Islet of Langerhans (tissue), 1 donor: ENCODE results near the gene AVP.

ENCODE experiments used
- FAIRE-seq: peaks from one replicate; lab custom pipeline; 2011; peaks lifted over from hg19 to GRCh38; lab: Jason Lieb, UNC

AVP gene

DNA sequence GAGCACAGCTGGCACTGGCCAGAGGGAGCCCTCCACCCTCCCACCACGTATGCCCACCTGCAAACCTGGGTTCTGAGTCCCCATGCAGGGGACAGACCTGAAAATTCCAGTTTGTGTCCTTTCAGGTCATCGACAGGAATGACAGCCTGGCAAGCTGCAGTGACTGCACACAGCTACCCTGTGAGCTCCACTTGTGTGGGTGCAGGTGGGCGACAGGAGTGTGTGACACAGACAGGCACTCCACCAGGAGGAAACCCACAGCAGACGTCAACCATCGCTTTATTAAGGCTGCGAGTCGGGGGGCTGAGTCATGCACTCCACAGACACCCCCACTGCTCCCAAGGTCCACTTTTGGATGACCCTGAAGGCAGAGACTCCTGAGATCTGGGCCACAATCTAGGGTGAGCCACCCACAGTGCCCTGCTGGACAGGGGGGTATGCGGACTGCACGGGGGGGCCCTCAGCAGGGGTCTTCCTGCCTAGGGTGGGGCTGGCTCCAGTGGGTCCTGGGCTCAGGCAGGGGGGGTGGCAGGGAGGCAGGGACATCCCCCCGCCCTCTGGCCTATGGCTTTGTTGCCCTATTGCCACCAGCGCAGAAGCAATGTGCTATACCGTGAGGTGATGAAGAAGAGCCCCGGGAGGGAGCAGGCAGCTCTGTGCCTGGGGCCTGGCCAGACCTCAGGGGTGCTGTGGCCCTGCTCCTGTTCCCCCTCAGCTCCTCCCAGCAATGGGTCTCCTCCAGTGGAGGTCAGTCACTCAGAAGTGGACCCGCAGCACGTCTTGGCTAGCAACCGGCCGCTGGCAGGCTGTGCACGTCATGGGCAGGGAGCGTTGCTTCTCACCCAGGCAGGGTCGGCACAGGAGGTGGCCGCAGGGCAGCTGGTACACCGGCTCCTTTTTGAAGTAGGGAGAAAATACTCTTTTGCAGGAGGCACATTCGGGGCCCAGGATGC lies 25.1 kb upstream of the AVP start:
- no peak for FAIRE-seq

DNA sequence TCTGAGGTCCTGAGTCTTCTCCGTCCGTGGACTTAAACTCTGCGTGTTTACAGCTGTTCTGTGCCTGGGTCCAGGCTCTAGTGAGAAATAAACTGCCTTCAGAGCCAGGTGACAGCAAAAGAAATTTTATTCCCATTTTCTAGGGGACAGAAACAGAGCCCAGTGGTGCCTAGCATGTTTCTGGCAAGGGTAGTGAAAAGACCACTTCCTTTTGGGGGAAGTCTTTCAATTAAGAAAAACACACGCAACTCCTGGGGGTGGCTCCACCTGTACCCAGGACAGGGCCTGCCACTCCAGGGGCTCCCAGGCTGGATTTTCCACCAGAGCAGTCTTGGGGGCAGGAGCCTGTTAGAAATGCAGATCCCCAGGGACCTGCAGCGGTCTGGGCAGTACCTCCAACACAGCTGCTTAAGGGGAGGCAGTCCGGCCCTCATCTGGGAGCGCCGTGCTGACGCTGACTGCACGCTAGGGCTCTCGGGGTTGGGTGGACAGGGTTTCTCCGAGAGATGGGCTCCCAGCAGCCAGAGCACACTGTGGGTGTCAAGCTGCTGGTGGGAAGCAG lies 23.0 kb upstream of the AVP start:
- no peak for FAIRE-seq

DNA sequence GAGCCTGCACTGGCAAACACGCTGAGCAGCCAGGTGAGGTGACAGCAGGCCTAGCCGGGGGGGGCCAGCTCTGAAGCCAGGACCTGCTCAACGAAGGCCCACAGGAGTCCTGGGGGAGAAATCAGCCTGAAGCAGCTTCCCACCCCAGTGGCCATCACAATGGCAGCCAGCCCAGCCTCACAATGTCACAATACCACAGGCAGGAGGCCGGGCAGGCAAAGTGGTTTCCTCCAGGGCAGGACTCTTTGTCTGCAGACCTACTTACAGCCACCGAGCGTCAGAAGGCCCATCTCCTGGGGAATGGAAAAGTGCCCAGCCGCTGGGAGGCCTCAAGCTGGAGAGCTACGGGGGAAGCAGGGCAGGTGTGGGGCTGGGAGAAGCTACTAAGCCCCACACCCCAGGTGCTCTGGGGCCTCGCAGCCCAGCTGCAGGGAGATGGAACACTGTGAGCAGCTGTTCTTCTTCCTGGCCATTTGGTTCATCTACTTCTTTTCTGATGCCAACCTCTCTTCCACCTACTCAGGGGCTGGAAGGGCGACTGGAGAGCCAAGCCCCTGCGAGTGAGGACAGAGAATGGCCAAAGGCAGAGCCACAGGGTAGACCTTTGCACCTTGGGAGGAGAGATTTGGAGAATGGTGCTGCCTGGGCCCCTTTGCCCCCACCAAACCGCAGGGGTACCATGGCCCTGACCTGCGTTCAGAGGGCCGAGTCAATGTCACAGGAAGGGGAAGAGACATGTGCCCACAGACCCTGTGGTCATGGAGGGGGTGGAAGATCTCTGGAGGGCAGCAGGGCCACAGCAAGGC lies 22.3 kb upstream of the AVP start:
- no peak for FAIRE-seq

DNA sequence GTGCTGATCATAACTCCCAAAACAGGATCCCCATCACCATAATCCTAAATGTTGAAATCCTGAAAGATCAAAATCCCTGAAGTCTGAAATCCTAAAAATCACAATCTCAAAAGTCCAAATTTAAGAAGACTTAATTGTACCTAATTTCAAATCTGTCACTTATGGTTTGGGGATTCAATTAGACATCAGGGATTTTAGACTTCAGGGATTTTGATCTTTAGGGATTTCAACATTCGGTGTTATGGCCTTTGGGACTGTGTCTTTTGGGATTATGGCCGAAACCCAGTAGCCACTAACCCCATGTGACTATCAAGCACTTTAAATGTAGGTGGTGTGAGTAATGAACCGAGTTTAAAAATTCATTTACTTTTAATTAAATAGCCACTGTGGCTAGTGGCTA lies 21.7 kb upstream of the AVP start:
- FAIRE-seq, result no peak

DNA sequence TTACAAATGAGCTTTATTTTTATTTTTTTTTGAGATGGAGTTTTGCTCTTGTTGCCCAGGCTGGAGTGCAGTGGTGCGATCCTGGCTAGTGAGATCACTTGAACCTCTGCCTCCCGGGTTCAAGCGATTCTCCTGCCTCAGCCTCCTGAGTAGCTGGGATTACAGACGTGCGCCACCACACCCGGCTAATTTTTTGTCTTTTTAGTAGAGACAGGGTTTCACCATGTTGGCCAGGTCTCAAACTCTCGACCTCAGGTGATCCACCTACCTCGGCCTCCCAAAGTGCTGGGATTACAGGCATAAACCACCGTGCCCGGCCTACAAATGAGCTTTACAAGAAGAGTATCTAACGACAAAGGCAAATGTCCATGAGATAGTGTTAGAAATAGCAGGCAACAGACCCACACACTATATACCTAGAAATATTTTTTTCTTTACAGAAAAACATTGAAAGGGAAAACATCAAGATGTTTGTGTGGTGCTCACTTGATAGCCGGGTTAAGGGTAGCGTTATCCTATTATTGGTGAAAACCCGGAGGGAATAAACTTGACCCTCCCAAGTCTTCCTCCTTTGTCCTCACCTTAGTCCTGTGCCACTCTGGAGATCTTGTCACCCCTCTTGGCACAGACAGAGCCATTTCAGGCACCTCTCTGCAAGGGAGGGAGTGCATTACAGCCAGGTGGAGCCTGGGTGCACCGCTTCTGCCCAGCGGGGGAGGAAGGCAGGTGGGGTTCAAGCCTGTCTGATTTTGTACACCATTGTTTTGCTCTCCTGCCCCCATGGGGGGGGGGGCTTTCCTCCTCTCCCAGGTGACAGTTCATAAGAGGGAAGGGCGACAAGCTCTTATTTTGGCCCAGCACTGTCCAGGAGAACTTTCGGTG lies 21.0 kb upstream of the AVP start:
- FAIRE-seq, result no peak

DNA sequence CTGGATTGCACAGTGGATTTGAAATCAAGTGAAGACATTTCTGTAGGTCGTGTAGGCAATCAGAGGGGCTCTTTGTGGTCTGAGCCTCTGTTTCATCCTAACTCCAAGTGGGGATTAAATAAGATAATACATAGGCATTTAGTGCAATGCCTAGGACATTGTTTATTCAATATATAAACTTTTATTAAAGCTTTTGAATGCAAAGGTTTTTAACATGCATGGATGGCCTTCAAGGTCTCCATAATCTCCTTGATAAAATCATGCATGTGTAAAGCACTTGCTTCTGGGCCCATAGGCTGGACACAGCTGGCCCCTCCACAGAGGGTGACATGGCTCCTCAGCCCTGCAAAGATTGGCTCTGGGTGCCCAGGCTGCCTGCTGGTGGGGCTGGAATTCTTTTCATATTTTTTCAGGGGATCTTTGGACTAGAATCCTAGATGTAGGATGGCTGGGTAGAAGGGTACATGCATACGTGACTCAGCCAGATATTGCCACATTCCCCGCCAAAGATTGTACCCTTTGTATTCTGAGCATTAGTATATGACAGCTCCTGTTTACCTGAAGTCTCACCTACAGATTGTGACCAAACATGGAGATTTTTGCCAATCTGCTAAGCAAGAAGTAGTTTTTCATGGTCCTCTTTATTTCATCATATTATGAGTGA lies 19.0 kb upstream of the AVP start:
- no peak for FAIRE-seq

DNA sequence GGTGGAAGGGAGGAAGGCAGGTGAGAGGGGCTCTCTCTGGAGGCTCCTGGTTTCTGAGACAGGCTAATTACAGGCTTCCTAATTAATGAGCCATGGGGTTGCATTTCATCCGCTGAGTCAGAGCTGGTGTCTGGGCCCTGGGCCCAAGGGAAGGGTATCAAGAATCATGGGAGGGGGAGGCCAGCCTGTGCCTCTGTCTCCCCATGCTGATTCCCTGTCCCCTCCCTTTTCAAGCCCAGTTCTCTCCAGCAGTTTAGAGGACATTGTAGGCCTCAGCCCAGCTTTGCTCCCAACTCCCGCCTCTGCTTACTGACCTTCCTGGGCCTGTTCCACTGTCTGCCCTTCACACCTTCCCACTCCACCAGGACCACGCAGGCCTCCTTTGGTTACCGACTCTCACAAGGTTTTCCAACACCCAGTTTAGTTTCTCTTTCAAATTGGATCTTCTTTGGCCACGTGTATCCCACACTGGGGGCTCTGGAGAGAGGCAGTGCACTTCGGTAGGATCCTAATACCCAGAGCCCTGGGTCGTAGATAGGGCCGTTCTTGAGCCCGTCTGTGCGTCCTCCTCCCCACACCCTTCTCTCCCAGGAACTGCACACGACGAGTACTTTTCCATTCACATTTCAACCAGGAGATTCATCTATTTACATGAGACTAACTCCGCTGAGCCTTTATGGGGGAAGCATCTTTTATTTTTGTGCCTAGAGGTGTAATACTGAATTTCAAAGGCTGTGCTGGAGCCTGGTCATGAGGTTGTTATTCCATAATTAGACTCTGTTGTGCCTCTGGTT lies 18.2 kb upstream of the AVP start:
- FAIRE-seq, result no peak

DNA sequence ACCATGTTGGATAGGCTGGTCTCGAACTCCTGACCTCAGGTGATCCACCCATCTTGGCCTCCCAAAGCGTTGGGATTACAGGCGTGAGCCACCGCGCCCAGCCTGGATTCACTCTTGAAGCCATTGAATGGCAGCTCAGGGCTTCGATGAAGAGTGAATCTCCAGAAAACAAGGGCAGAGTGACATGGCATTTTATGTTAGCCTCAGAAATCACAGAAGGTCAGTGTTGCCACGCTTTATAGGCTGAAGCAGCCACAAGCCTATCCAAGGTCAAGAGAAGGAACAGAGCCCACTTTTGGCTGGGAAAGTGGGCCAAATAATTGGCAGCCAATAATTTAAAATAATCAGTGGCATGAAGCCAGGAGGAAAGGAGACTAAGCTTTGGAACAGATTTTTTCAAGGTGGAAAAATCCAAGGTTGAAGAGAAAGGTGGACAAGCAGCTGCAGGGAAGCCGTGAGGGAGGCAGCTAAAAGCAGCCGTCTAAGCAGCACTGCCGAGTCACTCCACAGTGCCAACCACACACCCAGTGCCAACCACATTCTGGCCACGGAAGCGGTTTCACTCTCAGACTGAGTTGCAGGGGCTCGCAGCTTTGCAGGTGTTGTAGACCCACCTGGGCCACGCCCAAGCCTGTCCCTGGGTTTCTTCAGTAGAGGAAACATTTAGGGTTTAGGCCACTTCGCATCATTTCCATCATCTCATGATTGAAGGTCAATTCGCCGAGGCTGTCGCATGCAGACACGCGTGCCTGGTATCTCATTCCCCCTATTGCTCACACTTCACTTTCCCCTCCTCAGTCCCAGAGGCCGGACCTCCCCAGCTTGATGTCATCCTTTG lies 17.4 kb upstream of the AVP start:
- FAIRE-seq, result no peak

DNA sequence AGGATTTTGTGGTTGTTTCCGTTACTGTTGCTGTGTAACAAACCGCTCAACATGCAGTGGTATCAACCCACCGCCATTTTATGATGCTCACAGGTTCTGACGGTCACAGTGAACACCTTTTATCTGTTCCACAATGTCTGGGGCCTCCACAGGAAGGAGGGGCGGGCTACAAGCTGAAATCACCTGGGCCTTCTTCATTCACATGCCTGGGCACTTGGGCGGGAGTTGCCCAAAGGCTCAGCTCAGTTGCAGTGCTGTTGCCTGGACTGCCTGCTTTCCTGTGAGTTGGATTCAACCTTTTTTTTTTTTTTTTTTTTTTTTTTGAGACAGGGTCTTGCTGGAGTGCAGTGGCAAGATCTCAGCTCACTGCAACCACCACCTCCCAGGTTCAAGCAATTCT lies 16.7 kb upstream of the AVP start:
- FAIRE-seq, result no peak

DNA sequence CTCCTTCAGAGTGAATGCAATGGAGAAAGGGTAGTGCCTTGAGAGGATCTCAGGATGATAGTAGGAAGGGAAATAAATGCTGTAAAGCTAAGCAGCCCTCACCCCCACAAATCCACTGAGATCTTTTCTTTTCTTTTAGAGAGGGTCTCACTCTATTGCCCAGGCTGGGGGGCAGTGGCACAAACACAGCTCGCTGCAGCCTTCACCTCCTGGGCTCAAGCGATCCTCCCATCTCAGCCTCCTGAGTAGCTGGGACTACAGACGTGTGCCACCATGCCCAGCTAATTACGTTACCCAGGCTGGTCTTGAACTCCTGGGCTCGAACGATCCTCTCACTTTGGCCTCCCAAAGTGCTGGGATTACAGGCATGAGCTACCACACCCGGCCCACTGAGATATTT lies 16.0 kb upstream of the AVP start:
- no peak for FAIRE-seq

DNA sequence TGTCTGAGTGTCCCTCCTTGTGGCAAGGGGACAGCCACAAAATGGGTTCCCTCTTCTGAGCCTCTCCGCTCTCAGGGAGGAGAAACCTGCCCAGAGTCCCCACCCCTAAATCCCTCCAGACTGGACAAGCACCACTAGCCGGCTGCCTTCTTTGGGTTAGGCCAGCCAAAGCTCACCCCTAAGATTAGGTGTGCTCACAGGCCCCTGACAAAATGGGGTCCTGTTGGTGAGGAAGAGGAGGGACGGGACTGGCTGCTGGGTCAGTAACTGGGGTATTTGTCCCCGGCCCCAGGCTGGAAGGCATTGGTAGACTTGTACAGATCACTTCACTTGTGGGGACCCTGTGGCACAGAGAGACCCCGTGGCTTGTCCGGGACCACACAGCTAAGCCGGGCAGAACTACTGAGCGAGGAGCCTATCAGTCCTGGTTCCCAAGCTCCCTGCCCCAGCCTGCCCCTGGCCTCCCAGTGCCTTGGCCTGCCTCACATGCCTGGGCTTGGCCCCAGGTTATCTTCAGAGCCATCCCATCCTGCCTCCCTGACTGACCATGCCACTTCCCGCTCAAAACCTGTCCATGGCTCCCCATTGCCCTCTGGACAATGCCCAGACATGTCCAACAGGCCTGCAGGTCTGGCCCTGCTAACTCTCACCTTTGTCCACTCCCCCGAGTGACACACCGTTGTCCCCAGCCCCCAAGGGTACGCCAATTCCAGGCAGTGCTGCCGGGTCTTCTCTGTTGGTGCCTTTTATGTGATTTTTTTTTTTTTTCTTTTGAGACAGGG lies 10.5 kb upstream of the AVP start:
- no peak for FAIRE-seq

DNA sequence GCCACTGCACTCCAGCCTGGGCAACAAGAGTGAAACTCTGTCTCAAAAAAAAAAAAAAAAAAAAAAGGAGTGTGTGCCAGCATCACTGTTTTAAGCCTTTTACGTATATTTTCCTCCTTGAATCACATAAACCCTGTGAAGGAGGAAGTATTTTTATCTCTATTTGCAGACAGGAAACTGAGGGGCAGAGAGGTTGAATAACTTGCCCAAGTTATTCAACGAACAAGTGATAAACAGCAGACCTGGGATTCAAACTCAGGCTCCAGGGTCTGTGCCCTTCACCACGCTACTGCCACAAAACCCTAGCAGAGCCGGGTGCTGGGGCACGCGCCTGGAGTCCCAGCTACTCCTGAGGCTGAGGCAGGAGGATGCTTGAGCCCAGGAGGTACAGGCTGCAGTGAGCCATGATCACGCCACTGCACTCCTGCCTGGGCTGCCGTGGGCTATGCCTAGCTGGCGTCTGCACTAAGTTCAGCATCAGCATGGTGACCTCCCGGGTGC lies 9.4 kb upstream of the AVP start:
- FAIRE-seq, result no peak

DNA sequence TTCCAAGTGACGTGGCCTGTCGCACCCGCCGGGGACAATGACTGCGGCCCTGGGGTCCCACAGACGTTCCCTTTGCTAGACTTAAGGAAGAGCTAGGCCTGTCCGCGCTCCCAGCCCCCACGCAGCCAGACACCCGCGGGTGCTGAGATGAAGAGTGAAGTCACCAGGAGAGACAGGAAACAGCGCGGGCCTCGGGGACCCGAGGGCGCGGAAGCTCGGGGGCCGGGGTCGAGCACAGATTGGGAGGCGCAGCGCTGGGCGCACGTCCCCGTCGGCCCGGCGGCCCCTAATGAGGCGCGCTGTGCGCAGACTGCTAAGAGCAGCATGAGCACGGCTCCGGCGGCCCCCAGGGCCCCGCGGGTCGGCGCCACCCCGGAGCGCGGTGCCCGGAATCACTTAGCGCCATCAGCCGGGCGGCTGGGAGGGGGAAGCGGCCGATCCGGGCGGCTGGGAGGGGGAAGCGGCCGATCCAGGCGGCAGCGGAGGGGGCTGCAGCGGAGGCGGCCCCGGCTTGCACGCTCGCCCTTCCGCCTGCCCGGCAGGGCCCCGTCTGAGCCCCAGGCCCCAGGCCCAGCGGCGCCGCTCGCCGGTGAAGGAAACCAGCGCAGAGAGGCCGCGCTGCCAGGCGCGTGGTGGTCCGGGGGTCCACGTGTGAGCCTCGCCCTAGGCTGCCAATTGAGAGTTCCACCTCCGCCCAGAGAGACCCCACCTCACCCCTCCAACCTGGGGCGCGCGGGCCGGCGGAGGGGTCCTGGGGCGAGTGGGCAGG lies 8.3 kb upstream of the AVP start:
- no peak for FAIRE-seq

DNA sequence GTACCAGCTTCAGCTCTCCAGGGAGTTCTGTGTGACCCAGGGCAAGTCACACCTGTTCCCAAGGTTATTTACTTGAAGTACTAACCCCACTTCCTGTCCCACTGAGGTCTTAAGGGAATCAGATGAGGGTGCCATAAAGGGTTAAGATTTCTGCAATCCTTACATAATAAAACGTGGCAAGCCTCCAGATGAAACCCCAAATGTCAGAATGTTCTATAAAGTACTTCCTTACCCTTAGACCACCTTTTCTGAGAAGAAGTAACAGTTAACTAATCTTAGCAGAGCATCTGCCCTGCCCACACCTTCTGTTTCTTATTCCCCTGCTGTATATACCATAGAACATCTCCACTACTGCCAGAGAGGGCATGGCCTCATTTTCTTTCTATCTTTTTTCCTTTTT lies 6.0 kb upstream of the AVP start:
- FAIRE-seq, result no peak

DNA sequence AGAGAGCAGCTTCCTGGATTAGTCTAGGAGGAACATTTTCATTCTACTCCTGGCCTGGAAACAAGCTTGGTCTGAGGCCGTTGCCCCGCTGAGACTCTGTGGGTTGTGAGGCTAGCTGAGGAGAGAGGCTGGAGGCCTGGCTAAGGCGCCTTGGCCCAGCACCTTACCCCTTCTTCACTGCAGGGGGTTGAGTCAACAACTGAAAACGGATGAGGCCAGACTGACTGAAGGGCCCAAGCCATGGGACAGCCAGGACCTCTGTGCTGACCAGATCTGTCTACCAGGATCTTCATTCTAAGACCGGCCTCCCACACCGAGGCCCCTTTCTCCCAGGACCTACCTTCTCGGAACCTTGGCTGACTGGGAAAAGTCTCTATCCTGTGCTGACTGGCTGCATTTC lies 3.5 kb upstream of the AVP start:
- FAIRE-seq, result no peak

DNA sequence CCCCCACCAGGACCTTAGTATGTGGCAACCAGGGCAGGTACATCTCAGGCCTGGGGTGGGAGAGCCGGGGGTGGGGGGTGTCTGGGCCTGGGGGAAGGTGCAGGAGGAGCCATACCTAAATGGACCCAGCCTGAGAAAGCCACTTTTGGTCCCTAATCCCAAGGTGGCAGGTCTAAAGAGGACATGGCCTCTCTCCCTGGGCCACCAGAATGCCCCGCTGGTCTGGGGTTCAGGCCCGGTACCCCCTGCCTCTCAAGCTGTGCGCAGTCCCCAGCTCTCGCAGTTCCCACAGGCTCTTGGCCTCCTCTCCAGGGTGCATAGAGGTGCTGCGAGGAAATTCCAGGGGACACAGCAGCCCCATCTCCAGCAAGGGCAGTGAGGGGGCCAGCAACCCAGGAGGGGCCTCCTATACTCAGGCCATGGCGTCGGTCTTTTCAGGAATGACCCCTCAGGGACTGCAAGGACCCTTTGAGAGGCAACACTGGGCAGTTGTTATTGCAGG lies 1.1 kb upstream of the AVP start:
- no peak for FAIRE-seq

DNA sequence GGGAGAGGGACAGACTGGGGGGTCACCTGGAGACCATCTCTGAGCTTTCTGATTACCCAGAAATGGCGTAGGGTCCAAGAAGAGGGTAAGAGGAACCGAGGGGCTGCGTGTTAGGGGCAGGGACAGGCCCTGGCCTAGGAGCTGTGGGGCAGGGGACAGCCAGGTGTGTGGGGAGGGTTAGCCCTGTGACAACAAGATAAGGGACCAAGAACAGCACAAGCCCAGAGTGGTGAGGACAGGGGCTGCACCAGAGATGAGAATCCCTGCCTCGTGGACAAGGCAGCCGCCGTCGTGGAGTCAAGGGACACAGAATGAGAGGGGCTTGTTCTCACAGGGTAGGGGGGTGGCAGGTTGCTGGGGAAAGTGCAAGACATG lies 449 bp upstream of the AVP start:
- no peak for FAIRE-seq
